Endothelial cell of umbilical vein (primary cell): Measurements from ENCODE around the gene FOXO6. TPM values are rescaled to one million over a fixed set of nuclear protein-coding genes. Genes with fewer than 3 reads are reported as not detected.

ENCODE experiments used
- BruUV-seq: library from RNA; stranded (reverse); fragments of 400-500 nt; replicated peaks from 2 replicates; lab custom pipeline; 2021; lab: Mats Ljungman, UMichigan
- CTCF ChIA-PET: fragments of 300-600, 350-600 bp; sonication (Branson Sonifier 250); formaldehyde crosslinking; loops from one replicate; lab custom pipeline; 2021; ENCODE audit warnings: antibody characterized with exemption, inconsistent platforms; lab: Charles Lee
- POLR2A ChIA-PET: fragments of 300-600, 350-600 bp; sonication (Branson Sonifier 250); formaldehyde crosslinking; loops from one replicate; lab custom pipeline; 2021; ENCODE audit warnings: antibody characterized with exemption, inconsistent platforms; lab: Charles Lee
- DNase-seq: peaks from one replicate; pipeline ENCODE4 v3.0.0-alpha.2; 2011; ENCODE audit warnings: low read depth, low spot score
- FAIRE-seq: peaks from 2 replicates; lab custom pipeline; 2011; peaks lifted over from hg19 to GRCh38; lab: Jason Lieb, UNC
- H2AFZ ChIP-seq: 2 replicates; pipeline ENCODE4 v1.6.0; 2012; ENCODE audit warnings: low read depth, low read length, control low read depth, inconsistent platforms
- H3K27ac ChIP-seq: 2 replicates; pipeline ENCODE4 v1.5.1; 2011; ENCODE audit warnings: low read depth, mild to moderate bottlenecking, control low read depth, low read length, moderate library complexity; ENCODE audit not compliant: insufficient read depth
- H3K27me3 ChIP-seq, 2 experiments: 2 replicates each; pipeline versions ENCODE4 v1.6.0 to v1.6.1; 2011; ENCODE audit warnings: low read length in 2 of 2, mixed read lengths in 1 of 2; ENCODE audit not compliant: control insufficient read depth in 2 of 2, insufficient read depth in 2 of 2
- H3K36me3 ChIP-seq, 2 experiments: 2 replicates in 1 of 2; 3 replicates in 1 of 2; pipeline ENCODE4 v1.5.1; 2011; ENCODE audit warnings: low read length in 2 of 2, mild to moderate bottlenecking in 1 of 2, moderate library complexity in 1 of 2; ENCODE audit not compliant: control insufficient read depth in 2 of 2, insufficient read depth in 2 of 2; ENCODE audit errors: extremely low read depth in 1 of 2
- H3K4me1 ChIP-seq: 3 replicates; pipeline ENCODE4 v1.5.1; 2011; ENCODE audit warnings: mild to moderate bottlenecking, low read length; ENCODE audit not compliant: control insufficient read depth, insufficient read depth; ENCODE audit errors: extremely low read depth
- H3K4me2 ChIP-seq: 2 replicates; pipeline ENCODE4 v1.6.1; 2011; ENCODE audit warnings: low read length, control low read depth, mixed read lengths; ENCODE audit not compliant: insufficient read depth
- H3K4me3 ChIP-seq, 3 experiments: fragments of 200-600 bp in 1 of 3; sonication (generic), shearing (Covaris generic) in 1 of 3; replicated peaks in 1 of 3; 2 replicates each; pipeline ENCODE4 v1.5.1; 2011 to 2016; ENCODE audit warnings: control low read depth in 3 of 3, low read length in 3 of 3, mild to moderate bottlenecking in 2 of 3, inconsistent platforms in 1 of 3, low read depth in 1 of 3, moderate library complexity in 1 of 3; ENCODE audit not compliant: insufficient read depth in 1 of 3
- H3K79me2 ChIP-seq: 2 replicates; pipeline ENCODE4 v1.6.0; 2012; ENCODE audit warnings: low read length, inconsistent platforms; ENCODE audit not compliant: control insufficient read depth, insufficient read depth
- H3K9ac ChIP-seq: replicated peaks from 2 replicates; pipeline ENCODE3; 2011; ENCODE audit warnings: low read length, control low read depth; ENCODE audit not compliant: insufficient read depth; ENCODE audit errors: extremely low read depth
- H3K9me1 ChIP-seq: replicated peaks from 3 replicates; pipeline ENCODE4 v1.6.0; 2011; ENCODE audit warnings: mild to moderate bottlenecking, low read length; ENCODE audit not compliant: control insufficient read depth, insufficient read depth; ENCODE audit errors: extremely low read depth
- H3K9me3 ChIP-seq: replicated peaks from 2 replicates; pipeline ENCODE4 v1.5.1; 2012; ENCODE audit warnings: low read length, inconsistent platforms; ENCODE audit not compliant: control insufficient read depth, insufficient read depth
- H4K20me1 ChIP-seq: replicated peaks from 2 replicates; pipeline ENCODE3; 2011; ENCODE audit warnings: mild to moderate bottlenecking, low read length; ENCODE audit not compliant: control insufficient read depth, insufficient read depth; ENCODE audit errors: extremely low read depth
- EZH2 ChIP-seq: IDR thresholded peaks from 2 replicates; pipeline ENCODE4 v1.6.1; 2012; ENCODE audit warnings: borderline replicate concordance, low read depth, mild to moderate bottlenecking, moderate library complexity, low read length, inconsistent platforms; ENCODE audit not compliant: severe bottlenecking
- FOS ChIP-seq: IDR thresholded peaks from 2 replicates; pipeline ENCODE4 v1.6.1; 2011; ENCODE audit warnings: mild to moderate bottlenecking, low read length, moderate library complexity, borderline replicate concordance; ENCODE audit not compliant: insufficient read depth
- GATA2 ChIP-seq: IDR thresholded peaks from 2 replicates; pipeline ENCODE4 v1.7.0; 2011; ENCODE audit warnings: low read depth, mild to moderate bottlenecking, moderate library complexity, mixed read lengths, low read length; ENCODE audit not compliant: insufficient read length, insufficient read depth
- JUN ChIP-seq: IDR thresholded peaks from 2 replicates; pipeline ENCODE4 v1.6.1; 2011; ENCODE audit warnings: borderline replicate concordance, low read depth; ENCODE audit not compliant: insufficient read length, insufficient read depth
- MAX ChIP-seq: IDR thresholded peaks from 2 replicates; pipeline ENCODE4 v1.6.1; 2011; ENCODE audit not compliant: insufficient read depth, insufficient read length
- MYC ChIP-seq: IDR thresholded peaks from one replicate; pipeline ENCODE4 v1.6.1; 2011; ENCODE audit warnings: mild to moderate bottlenecking, low read depth, low read length
- POLR2A ChIP-seq: IDR thresholded peaks from 2 replicates; pipeline ENCODE4 v1.6.1; 2012; ENCODE audit warnings: low read depth, mild to moderate bottlenecking, control low read depth, low read length
- POLR2AphosphoS5 ChIP-seq: IDR thresholded peaks from 2 replicates; pipeline ENCODE4 v1.6.1; 2012; ENCODE audit warnings: low read depth, mild to moderate bottlenecking, control low read depth, low read length, moderate library complexity; ENCODE audit not compliant: insufficient read depth
- dilution Hi-C: fragments of 300-500 bp; cut with MboI; formaldehyde crosslinking; loops from one replicate; pipeline ENCODE4 v1.15.0; 2019; ENCODE audit warnings: low sequenced_read_pairs; ENCODE audit not compliant: extremely low pct_ligation_motif_present
- intact Hi-C: fragments of 100-400 bp; cut with micrococcal nuclease; formaldehyde crosslinking; loops from one replicate; pipeline ENCODE4 v1.10.0; 2022
- polyA plus RNA-seq, 4 experiments: library from polyadenylated mRNA; depleted of rRNA in 3 of 4; stranded (reverse) in 3 of 4; unstranded in 1 of 4; fragments of >200 nt; gene quantifications; 2 replicates each; pipeline versions ENCODE4 v1.2.1 to v1.2.3, GENCODE V29; 2011 to 2012; ENCODE audit warnings: missing spikeins in 1 of 4
- total RNA-seq: library from RNA; stranded (reverse); gene quantifications from 2 replicates; pipeline ENCODE4 v1.2.3, GENCODE V29; 2021
- TF ChIP-seq, protein P1 (sequence below), 2 donors: IDR thresholded peaks; 1 replicate in 1 of 2; 2 replicates in 1 of 2; pipeline ENCODE4 v1.5.1; 2011; ENCODE audit warnings: low read length in 2 of 2, mild to moderate bottlenecking in 2 of 2, moderate library complexity in 2 of 2, control low read depth in 1 of 2, inconsistent platforms in 1 of 2, low read depth in 1 of 2; ENCODE audit not compliant: insufficient read depth in 1 of 2; ENCODE audit errors: extremely low read depth in 1 of 2

FOXO6 gene
- total and polyA plus RNA-seq, 2 donors (not counting 3 experiments of a cell fraction or from before 2014, with no cell fraction given), result 0.04 to 0.38 TPM

GRCh38 chr1:41420860-41421259, 59.6 kb downstream of the FOXO6 start:
- FAIRE-seq, result no peak
- no peak for DNase-seq
- no peaks in the 10 kb centered on the region for H3K27me3 ChIP-seq
- CTCF ChIA-PET, result interaction anchor here (0.7 to 1.7 kb wide), 4 partner anchors 12 to 138 kb away, joined by 3 to 5 read pairs (median 4); no protein-coding TSS in a partner anchor
- H4K20me1 ChIP-seq, result no peaks in the 10 kb centered on the region
- dilution Hi-C loops, result no loop called here
- H3K4me3 ChIP-seq, result no peak overlapping the region
- H3K9me1 ChIP-seq, result no peaks in the 10 kb centered on the region
- no peaks in the 10 kb centered on the region for H3K79me2 ChIP-seq
- BruUV-seq, result no TSS peak
- H2AFZ ChIP-seq, result no peak overlapping the region
- peaks cover 9% of the 10 kb centered on the region for H3K4me1 ChIP-seq
- no peaks in the 10 kb centered on the region for H3K9me3 ChIP-seq
- intact Hi-C loops, result no loop called here
- H3K9ac ChIP-seq, result no peak overlapping the region
- TF ChIP-seq JUN, result no peak
- TF ChIP-seq GATA2, result no peak
- no peak for TF ChIP-seq POLR2A
- TF ChIP-seq MAX, result no peak
- TF ChIP-seq MYC, result no peak
- TF ChIP-seq EZH2, result no peak
- TF ChIP-seq POLR2AphosphoS5, result no peak
- POLR2A ChIA-PET, result no interaction called here
- no peaks in the 10 kb centered on the region for H3K36me3 ChIP-seq
- H3K27ac ChIP-seq, result no peak overlapping the region
- H3K4me2 ChIP-seq, result no peak overlapping the region

- Histone ChIP-seq H3K27ac (no peak overlapping the region), H3K9ac (no peak overlapping the region), H3K4me2 (no peak overlapping the region), H3K9me3 (no peaks in the 10 kb centered on the region), H3K9me1 (no peaks in the 10 kb centered on the region), H2AFZ (no peak overlapping the region), H3K79me2 (no peaks in the 10 kb centered on the region), H4K20me1 (no peaks in the 10 kb centered on the region), H3K4me1 (peaks cover 9% of the 10 kb centered on the region), H3K36me3 (no peaks in the 10 kb centered on the region), H3K27me3 (no peaks in the 10 kb centered on the region), H3K4me3 (no peak overlapping the region)
- DNase-seq (no peak), FAIRE-seq (no peak)
- ChIA-PET CTCF (interaction anchor here (2.1 to 2.8 kb wide), 3 partner anchors 10 to 139 kb away, joined by 13 to 21 read pairs (median 19); no protein-coding TSS in a partner anchor), POLR2A (no interaction called here)
- dilution Hi-C loops, result no loop called here
- TF ChIP-seq, protein P1, sequence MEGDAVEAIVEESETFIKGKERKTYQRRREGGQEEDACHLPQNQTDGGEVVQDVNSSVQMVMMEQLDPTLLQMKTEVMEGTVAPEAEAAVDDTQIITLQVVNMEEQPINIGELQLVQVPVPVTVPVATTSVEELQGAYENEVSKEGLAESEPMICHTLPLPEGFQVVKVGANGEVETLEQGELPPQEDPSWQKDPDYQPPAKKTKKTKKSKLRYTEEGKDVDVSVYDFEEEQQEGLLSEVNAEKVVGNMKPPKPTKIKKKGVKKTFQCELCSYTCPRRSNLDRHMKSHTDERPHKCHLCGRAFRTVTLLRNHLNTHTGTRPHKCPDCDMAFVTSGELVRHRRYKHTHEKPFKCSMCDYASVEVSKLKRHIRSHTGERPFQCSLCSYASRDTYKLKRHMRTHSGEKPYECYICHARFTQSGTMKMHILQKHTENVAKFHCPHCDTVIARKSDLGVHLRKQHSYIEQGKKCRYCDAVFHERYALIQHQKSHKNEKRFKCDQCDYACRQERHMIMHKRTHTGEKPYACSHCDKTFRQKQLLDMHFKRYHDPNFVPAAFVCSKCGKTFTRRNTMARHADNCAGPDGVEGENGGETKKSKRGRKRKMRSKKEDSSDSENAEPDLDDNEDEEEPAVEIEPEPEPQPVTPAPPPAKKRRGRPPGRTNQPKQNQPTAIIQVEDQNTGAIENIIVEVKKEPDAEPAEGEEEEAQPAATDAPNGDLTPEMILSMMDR (IDR thresholded peaks at IDR 0.05; ENCODE audit: extremely low read depth in 1 of 2, insufficient read depth in 1 of 2, low read depth in 1 of 2, low read length in 2 of 2), result no peak
- TF ChIP-seq GATA2, result no peak
- TF ChIP-seq POLR2AphosphoS5, result no peak
- TF ChIP-seq FOS, result no peak
- no peak for TF ChIP-seq POLR2A
- no peak for TF ChIP-seq EZH2
- TF ChIP-seq MAX, result no peak
- TF ChIP-seq JUN, result no peak
- TF ChIP-seq MYC, result no peak
- BruUV-seq, result no TSS peak
- intact Hi-C loops, result no loop called here
These were observed 61.1 kb downstream of the FOXO6 start for GRCh38 chr1:41422306-41422705.
